Ecto neural progenitor cell (in vitro differentiated cells): ENCODE data around the gene RBM38.
"Not testable (repeated sequence)": the region's sequence is repeated elsewhere in the genome, so short reads cannot be mapped to it uniquely, and the experiment has no call there.

Source experiments
- DNase-seq: peaks from one replicate; pipeline ENCODE4 v3.0.0-alpha.2; 2018; ENCODE audit warnings: low spot score

The RBM38 gene

DNA sequence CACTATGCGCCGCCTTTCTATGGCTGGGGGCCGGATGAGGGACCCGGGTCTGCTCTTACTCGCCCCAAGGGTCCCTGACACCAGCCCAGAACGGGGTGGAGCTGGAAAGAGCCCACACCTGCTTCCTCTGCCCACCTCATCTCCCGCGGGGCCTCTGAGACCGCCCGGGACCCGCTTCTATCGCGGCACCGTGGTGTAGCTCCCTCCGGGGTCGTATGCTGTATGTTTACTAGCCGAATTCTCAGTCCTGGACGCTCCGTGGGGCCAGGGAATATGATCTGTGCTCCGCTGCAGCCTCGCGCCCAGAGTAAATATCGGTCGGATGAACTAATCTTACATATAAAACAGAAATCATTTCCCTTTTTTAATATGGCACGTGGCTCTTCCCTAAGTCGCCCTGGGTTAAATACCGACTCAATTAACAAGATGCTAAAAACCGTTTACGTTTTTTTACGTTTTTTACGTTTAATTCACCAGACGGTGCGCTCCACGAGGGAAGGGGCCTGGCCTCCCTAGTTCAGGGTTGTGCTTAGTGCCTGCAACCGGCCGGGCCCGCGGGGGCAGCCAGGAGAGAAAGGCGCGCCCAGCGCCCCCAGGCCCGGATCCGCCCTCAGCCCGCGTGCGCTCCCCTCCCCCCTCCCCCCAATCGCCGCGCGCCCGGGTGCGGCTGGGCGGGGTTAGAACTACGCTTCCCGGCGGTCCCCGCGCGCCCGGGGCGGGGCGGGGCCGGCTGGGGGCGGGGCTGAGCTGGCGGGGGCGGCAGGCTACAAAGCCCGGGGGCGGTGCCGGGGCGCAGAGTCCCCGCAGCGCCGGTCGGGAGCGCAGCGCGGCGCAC is at the start of gene RBM38:
Gene RBM38, plus strand, starts transcription at position 793 of the 835 bp plus-strand sequence. CDS start 186 bp downstream, outside the sequence.
- DNase-seq, result peak; percentile 91

DNA sequence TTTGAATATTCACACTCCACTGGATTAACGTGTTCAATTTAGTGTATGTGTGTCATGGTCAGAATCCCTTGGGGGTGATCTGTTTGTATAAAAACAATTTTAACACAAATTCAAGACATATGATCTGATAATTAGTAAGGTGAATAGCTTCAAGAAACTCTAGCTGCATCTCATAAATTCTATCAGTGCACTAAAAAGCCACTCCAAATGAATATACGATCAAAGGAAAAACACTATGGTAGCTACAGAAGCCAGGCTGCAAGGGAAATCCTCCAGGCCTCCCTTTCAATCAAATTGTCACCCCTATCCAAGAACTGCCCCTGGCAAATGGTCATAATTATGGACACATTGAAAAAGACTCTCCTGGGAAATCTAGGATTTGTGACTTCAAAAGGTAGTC is 49.5 kb upstream of the RBM38 start:
- no peak for DNase-seq

DNA sequence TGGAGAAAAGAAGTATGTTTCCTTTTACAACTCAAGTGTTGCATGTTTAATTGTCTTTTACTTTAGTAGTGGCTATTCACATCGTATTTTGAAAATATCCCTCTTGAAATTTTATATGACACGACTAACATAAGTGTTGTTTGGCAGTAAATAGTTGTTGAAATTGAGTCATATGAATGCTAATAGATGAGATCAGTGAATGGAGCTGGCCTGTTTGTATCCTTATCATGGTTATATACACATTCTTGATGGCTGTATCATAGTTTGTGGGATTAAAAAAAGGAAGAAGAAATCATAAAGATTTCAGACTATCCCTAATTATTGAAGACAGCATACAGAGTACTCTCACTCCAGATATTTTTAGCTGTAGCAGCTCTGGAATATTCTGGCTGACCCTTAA is 48.4 kb upstream of the RBM38 start:
- DNase-seq, result no peak

DNA sequence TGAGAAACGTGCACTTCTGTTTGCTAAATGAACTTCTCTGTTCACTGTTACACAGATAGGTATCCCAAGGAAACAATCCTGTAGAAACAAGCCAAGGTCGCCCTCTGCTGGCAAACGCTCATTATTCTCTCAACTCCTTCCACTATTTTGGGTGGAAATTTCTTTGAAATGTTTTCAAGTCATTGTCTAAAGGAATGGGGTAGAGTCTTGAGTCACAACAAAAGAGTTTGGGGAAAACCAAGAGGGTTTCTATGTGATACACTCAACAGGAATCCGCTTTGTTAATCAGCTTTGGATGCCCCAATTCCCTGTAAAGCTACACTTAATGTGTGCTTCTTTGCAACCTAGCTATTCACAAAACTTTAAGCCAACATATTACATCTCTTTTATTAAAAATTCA is 44.7 kb upstream of the RBM38 start:
- DNase-seq, result peak; percentile 64

DNA sequence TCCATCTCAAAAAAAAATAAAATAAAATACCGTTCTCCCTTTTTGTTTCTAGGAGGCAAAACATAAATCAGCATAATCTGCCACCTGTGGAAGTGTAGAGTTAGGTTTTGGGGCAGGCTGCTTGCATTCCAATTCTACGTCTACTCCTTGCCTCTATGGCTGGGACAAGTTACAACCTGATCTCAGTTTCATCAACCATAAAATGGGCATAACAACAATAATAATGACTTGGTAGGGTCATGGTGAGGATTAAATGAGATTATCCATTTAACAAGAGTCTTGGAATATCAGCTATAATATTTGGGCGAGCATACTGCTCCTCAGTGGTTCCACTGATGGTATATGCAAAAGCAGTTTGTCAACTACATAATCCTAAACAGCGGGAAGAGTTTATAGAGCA is 43.8 kb upstream of the RBM38 start:
- DNase-seq, result no peak

DNA sequence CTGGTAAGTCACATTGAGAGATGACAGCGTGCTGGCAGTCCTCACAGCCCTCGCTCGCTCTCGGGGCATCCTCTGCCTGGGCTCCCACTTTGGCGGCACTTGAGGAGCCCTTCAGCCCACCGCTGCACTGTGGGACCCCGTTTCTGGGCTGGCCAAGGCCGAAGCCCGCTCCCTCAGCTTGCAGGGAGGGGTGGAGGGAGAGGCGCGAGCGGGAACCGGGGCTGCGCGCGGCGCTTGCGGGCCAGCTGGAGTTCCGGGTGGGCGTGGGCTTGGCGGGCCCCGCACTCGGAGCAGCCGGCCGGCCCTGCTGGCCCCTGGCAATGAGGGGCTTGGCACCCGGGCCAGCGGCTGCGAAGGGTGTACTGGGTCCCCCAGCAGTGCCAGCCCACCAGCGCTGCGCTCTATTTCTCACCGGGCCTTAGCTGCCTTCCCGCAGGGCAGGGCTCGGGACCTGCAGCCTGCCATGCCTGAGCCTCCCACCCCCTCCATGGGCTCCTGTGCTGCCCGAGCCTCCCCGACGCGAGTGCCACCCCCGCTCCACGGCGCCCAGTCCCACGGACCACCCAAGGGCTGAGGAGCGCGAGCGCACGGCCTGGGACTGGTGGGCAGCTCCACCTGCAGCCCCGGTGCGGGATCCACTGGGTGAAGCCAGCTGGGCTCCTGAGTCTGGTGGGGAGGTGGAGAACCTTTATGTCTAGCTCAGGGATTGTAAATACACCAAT is 42.8 kb upstream of the RBM38 start:
- DNase-seq, result not testable (repeated sequence)

DNA sequence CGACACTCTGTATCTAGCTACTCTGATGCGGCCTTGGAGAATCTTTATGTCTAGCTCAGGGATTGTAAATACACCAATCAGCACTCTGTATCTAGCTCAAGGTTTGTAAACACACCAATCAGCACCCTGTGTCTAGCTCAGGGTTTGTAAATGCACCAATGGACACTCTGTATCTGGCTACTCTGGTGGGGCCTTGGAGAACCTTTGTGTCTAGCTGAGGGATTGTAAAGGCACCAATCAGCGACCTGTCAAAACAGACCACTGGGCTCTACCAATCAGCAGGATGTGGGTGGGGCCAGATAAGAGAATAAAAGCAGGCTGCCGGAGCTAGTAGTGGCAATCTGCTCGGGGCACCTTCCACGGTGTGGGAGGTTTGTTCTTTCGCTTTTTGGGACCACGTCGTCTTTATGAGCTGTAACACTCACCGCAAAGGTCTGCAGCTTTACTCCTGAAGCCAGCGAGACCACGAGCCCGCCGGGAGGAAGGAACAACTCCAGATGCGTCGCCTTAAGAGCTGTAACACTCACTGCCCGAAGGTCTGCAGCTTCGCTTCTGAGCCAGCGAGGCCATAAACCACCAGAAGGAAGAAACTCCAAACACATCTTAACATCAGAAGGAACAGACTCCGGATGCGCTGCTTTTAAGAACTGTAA is 42.1 kb upstream of the RBM38 start:
- DNase-seq, result not testable (repeated sequence)

DNA sequence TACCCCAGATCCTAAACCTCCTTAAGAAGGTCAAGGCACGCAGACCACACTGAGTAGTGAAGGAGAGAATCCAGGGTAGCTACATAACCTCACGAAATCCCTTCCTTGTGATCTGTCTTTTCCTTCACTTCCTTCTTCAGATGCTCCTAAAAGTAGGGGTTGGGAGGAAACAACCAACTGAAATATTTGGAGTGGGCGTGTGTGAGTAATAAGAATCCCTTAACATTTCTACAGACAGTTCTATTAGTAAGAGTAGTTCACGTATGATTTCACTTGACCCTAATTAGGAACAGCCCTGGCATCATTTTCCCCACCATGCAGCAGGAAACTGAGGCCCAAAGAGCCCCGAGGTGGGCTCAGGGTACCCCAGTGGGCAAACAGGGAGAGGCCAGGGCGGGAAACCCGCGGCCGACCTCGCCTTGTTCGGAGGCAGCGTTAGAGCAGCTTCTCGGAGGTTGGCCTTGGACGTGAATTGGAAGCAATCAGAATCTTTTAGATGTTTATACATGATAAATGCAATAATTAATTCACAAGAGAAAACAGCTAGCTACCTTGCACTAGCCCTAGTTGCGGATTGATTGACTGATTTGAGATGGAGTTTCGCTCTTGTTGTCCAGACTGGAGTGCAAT is 41.0 kb upstream of the RBM38 start:
- no peak for DNase-seq

DNA sequence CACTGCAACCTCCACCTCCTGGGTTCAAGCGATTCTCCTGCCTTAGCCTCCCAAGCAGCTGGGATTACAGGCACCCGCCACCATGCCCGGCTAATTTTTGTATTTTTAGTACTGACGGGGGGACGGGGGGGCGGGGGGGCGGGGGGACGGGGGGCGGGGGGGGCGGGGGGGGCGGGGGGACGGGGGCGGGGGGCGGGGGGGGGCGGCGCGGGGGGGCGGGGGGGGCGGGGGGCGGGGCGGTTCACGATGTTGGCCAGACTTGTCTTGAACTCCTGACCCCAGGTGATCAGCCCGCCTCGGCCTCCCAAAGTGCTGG is 40.5 kb upstream of the RBM38 start:
- not testable (repeated sequence) for DNase-seq

DNA sequence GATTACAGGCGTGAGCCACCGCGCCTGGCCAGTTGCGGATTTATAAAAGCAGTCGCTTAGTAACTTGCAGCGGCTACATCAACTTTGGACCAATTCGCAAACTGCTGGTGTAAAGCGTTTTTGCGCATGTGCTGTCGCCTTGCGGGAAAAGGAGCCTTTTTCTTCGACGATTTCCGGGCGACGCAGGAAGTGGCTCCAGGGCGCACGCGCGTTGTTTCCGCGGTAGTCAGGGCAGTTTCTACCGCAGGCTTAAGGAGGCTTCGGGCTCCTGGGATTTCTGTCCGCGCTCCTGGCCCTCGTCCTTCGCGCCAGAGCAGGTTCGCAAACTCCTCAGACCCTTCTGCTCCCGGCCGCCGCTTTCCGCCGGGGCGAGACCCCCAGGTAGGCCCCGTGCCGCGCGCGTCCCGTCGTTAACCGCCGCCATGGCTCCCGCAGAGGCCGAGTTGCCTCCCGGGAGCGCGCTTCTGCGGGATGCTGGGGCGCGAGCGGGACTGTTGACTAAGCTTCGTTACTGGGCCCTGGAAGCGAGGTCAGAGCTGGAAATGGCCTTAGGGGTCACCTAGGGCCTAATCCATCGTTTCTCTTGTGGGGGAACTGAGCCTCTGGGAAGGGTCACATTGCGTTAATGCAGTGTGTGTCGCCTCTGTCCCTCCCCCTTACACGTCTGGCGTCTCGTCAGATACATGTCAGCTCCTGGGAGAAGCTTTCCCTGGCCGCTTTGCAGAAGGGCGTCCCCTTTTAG is 40.0 kb upstream of the RBM38 start, which contains the start of gene RAE1:
Gene RAE1, plus strand, starts transcription at position 214 of the 742 bp plus-strand sequence. CDS start 2,784 bp downstream, outside the sequence.
- DNase-seq, result peak; percentile 89

DNA sequence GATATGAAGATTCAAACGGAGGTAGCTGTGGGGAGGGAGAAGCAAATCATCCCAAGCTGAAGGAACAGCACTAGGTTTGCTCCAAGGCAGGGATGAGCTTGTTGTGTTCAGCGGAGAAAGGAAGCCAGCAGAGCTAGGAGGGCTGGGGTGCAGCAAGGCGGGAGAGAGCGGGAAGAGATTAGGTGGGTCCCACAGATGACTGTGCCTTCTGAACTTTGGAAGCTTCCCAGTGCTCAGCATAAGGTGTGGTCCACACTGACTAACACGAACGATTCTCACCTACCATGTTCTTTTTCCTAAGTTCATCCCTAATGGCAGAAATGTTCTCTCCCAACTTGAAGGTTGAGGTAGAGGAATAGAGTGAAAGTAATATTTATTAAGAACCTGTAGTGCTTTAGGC is 38.9 kb upstream of the RBM38 start:
- no peak for DNase-seq

DNA sequence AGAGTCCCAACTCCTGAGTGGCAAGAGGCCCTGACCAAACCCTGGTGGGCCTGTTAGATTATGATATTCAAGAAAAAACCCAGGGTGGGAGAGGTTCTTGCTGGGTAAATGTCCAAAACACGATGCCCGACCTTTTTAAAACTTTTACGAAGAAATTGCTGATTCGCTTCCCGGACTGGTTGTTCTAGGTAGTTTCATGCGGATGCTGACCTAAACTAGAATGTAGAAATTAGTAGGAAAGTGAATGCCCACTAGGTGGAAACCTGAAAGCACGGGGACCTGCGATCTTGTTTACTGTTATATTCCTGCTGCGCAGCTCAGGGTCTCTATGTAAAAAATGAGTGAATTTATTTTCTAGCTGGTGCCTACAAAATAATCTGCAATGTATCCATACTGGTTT is 37.8 kb upstream of the RBM38 start:
- DNase-seq, result no peak

DNA sequence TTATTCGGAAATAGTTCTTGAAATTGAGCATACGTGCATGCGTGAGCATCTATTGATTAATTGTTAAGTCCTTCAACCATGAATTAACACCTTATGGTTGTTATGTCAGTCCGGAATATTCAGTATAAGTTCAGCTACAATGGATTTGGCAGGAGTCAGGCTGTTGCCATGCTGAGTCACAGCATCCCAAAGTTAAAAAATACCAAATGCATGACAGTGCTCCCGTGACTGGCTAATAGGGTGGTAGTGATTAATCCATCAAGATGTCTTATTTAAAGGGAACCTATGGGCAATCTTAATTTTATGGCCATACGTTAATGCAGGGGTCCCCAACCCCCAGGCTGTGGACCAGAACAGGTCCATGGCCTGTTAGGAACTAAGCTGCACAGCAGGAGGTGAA is 29.7 kb upstream of the RBM38 start:
- no peak for DNase-seq

DNA sequence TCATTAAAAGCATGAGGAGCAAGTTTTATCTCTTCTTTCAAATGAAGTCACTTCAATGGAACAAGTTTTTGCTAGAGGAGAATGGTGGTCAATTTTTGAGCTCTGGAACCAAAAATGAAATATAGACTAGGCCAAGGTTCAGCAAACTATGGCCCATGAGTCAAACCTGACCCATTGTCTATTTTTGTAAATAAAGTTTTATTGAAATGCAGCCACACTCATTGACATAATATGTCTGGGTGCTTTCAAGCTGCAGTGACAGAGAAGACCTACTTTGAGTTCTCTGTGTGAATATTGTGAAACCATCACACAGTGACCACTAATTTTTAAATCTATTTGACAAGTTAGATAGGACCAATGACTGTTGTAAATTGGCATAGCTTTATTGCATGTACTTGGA is 26.7 kb upstream of the RBM38 start:
- no peak for DNase-seq

DNA sequence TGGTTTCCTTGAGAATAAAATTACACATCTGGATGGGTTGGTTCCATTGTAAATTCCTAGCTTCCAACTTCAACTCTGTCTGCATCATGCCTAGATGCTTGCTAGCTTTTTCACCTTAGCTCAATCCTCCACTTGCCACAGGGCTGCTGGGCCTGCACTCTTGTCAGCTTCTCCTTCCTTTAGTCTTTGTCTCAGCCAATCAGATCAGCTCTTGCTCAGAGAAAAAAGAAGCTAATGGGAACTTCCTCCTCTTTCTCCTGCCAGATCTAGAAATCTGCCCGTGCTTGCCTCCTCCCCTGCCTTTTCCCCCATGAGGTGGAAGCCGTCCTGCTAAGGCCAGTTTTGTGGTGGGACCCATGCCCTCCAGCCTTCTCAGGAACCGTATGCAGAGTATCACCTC is 21.6 kb upstream of the RBM38 start:
- no peak for DNase-seq

DNA sequence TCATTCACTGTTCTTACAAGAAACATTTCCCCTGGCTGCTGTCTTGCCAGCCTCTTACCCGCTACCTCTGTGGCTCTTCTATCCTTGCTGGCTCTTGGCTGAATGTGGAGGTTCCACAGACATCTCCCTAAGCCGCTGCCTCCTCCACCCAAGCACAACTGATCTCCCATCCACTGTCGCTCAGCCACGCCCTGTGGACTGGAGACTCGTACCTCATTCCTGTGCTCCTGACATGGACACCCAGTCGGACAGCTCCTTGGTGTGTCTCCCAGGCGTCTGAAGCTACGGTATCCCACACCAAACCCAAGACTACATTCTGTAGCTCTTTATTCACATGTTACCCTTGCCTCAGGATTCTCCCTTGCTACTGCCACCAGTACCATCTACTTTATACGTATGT is 20.9 kb upstream of the RBM38 start:
- no peak for DNase-seq

DNA sequence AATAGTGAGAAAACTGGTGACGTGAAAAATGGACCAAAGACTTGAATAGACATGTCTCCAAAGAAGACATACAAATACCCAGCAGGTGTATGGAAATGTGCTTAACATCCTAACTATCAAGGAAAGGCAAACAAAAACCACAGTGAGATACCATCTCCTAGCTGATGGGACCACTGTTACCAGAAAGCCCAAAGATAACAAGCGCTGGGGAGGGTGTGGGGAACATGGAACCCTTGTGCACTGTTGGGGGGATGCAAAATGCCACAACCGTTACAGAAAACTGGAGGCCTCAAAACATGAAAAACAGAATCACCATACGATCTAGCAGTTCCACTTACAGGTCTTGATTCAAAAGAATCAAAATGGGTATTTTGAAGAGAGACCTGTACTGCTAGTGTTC is 19.8 kb upstream of the RBM38 start:
- no peak for DNase-seq

DNA sequence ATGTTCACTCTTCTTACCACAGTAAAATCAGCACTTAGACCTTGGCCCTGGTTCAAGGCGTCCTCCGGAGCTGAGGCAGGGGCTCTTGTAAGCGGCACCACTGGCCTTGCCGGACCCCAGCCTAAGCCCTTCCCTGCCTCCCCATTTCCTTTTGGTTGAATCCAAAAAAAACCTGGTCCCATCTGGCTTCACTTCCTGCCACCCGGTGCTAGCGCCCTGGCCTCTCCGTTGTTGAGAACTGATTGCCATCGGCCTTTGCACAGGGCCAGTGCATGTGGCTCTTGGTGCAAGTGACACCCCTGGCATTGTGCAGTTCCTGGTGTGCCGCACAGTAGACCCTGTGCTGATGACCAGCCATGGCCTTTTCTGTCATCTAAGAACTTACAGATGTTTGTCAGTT is 19.0 kb upstream of the RBM38 start:
- DNase-seq, result no peak

DNA sequence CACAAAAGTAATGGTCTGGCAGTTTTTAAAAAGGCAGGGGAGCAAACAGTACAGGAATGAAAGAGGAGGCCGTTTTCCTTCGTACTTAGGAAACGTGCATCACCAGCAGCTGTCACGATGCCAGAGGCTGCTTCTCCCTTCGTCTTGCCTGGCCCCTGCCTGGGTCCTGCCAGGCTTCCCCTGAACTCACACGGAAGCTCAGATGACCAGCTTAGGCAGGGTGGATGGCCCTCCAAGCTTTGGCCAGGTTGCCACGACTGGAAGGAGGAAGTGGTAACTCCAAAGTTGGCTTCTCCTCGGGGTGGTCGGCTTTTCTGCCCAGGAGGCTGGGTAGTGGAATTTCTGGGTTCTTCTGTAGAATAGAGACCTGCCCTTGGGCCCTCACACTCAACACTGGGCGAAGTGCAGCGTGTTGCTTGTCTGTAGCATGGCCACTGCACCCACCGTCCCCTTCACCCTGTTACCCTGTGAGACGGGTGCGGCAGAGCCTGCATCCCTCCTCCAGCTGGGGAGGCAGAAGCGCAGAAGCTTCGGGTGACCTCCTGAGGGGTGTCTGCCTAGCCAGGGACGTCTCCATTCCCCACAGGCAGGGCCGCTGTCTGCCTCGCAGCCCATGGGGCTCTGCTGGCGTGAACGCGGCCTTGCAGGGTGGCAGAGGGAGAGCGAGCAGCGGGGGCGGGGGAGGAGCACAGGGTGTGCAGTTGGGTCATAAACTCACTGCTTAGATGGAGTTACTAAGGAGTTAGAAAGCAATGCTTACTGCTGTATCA is 18.4 kb upstream of the RBM38 start:
- DNase-seq, result no peak

DNA sequence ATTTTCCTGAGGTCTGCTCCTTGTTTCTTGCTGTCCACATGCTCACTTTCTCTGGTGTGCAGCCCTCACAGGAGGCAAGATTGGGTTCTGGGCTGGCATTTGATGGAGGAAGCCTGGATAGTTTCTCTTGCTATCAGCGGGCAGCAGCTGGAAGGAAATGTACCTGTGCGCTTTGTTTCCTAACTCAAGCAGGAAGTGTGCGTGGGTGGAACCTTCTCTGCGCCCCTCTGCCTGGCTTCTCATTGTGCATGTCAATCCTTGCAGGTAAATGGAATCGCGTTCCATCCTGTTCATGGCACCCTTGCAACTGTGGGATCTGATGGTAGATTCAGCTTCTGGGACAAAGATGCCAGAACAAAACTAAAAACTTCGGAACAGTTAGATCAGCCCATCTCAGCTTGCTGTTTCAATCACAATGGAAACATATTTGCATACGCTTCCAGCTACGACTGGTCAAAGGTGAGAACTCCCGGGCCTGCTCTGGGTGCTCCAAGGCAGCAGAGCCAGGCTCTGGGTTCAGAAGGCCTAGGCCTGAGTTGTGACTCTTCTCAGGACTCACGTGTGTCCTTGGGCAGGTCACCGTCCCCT is 16.8 kb upstream of the RBM38 start:
- no peak for DNase-seq
